Transverse colon (tissue), 4 donors: ENCODE results near the gene HSPB8. TPM values are rescaled to one million over a fixed set of nuclear protein-coding genes. Genes with fewer than 3 reads are reported as not detected.

Source experiments
- DNase-seq: peaks from one replicate; pipeline ENCODE4 v3.0.0-alpha.2; 2019
- H3K27ac ChIP-seq, 4 donors: fragments of 200-600 bp; sonication (generic); 2 replicates each; pipeline ENCODE4 v1.5.1; 2016 to 2018; ENCODE audit warnings: inconsistent platforms in 4 of 4
- H3K27me3 ChIP-seq: fragments of 200-600 bp; sonication (generic); 2 replicates; pipeline ENCODE4 v1.5.1; 2017; ENCODE audit warnings: inconsistent platforms
- H3K36me3 ChIP-seq, 4 donors: fragments of 200-600 bp; sonication (generic); 2 replicates each; pipeline ENCODE4 v1.5.1; 2017 to 2019; ENCODE audit warnings: inconsistent platforms in 4 of 4
- H3K4me1 ChIP-seq, 4 donors: fragments of 200-600 bp; sonication (generic); 2 replicates each; pipeline ENCODE4 v1.5.1; 2017 to 2020; ENCODE audit warnings: inconsistent platforms in 4 of 4
- H3K4me3 ChIP-seq, 4 donors: fragments of 200-600 bp; sonication (generic); 1 replicate in 1 of 4; 2 replicates in 3 of 4; pipeline versions ENCODE4 v1.5.1 to v1.6.1; 2017 to 2019; ENCODE audit warnings: inconsistent platforms in 4 of 4
- H3K9me3 ChIP-seq, 2 donors: fragments of 200-600 bp; sonication (generic); 2 replicates each; pipeline ENCODE4 v1.5.1; 2017 to 2019; ENCODE audit warnings: inconsistent platforms in 2 of 2
- EP300 ChIP-seq: sonication (generic); formaldehyde crosslinking; IDR thresholded peaks from one replicate; pipeline ENCODE4 v1.6.1; 2017; ENCODE audit warnings: antibody characterized with exemption, low read depth
- POLR2A ChIP-seq: fragments of 450-650 bp; IDR thresholded peaks from one replicate; pipeline ENCODE4 v1.6.1; 2016; ENCODE audit warnings: antibody characterized with exemption, mild to moderate bottlenecking, moderate library complexity
- POLR2AphosphoS5 ChIP-seq, 3 donors: sonication (generic); formaldehyde crosslinking; IDR thresholded peaks; one replicate each; pipeline ENCODE4 v1.6.1; 2016; ENCODE audit warnings: antibody characterized with exemption in 3 of 3
- WGBS, 2 donors: methylation state at CpG; one replicate each; pipeline ENCODE4 v1.1.5; 2018; ENCODE audit warnings: low coverage in 1 of 2; 5-methylcytosine and 5-hydroxymethylcytosine counted together
- in situ Hi-C, 4 donors: fragments of 200-750 bp; cut with MboI; loops; one replicate each; pipeline versions ENCODE4 v1.15.0 to v1.15.1; 2017; ENCODE audit warnings: low sequenced_read_pairs in 3 of 4, low pct_ligation_motif_present in 1 of 4, low pct_unique_long_range_greater_than_20kb in 1 of 4
- intact Hi-C: fragments of 100-400 bp; cut with DNase I; formaldehyde crosslinking; loops from one replicate; pipeline ENCODE4 v1.15.1; 2023; ENCODE audit warnings: low total_unique reads
- total RNA-seq, 4 donors: library from RNA; depleted of rRNA; stranded (reverse); fragments of >200 nt; gene quantifications; one replicate each; pipeline ENCODE4 v1.1.0, GENCODE V29; 2016
- TF ChIP-seq, protein P1 (sequence below), 5 experiments: fragments of 200-600 bp in 3 of 5; fragments of 450-650 bp in 2 of 5; sonication (generic) in 3 of 5; IDR thresholded peaks; 1 replicate in 2 of 5; 2 replicates in 3 of 5; pipeline ENCODE4 v1.5.1; 2016 to 2017; ENCODE audit warnings: antibody characterized with exemption in 5 of 5, inconsistent platforms in 3 of 5, mild to moderate bottlenecking in 2 of 5, moderate library complexity in 1 of 5

Gene HSPB8
- total RNA-seq, 4 donors from 2014 or later = 42.7 to 59.8 (median 51.9) TPM

GRCh38 chr12:119231774-119232173 is 53.0 kb downstream of the HSPB8 start:
- WGBS, 2 donors = 72 to 78% methylated on average over 4 of the region's 4 CpGs
- in situ Hi-C loops = no loop called here
- no peak overlapping the region for H3K4me3 ChIP-seq

GRCh38 chr12:119235197-119235751 is 56.5 kb downstream of the HSPB8 start:
- WGBS, 2 donors = 44 to 59% methylated on average over 7 to 9 of the region's 9 CpGs
- no peak overlapping the region for H3K27ac ChIP-seq
- H3K27me3 ChIP-seq = no peaks in the 10 kb centered on the region
- in situ Hi-C loops = no loop called here
- no peak for DNase-seq
- intact Hi-C loops = no loop called here
- H3K36me3 ChIP-seq = no peaks in the 10 kb centered on the region
- H3K9me3 ChIP-seq = no peaks in the 10 kb centered on the region
- H3K4me1 ChIP-seq = no peaks in the 10 kb centered on the region
- TF ChIP-seq EP300 = no peak
- TF ChIP-seq POLR2AphosphoS5 (IDR thresholded peaks at IDR 0.05) = no peak
- TF ChIP-seq, protein P1, sequence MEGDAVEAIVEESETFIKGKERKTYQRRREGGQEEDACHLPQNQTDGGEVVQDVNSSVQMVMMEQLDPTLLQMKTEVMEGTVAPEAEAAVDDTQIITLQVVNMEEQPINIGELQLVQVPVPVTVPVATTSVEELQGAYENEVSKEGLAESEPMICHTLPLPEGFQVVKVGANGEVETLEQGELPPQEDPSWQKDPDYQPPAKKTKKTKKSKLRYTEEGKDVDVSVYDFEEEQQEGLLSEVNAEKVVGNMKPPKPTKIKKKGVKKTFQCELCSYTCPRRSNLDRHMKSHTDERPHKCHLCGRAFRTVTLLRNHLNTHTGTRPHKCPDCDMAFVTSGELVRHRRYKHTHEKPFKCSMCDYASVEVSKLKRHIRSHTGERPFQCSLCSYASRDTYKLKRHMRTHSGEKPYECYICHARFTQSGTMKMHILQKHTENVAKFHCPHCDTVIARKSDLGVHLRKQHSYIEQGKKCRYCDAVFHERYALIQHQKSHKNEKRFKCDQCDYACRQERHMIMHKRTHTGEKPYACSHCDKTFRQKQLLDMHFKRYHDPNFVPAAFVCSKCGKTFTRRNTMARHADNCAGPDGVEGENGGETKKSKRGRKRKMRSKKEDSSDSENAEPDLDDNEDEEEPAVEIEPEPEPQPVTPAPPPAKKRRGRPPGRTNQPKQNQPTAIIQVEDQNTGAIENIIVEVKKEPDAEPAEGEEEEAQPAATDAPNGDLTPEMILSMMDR (IDR thresholded peaks at IDR 0.05) = peak in 1 of 5 experiments; percentile 26
- TF ChIP-seq POLR2A = no peak
- H3K4me3 ChIP-seq = no peak overlapping the region

More at GRCh38 chr12:119231774-119232173, 53.0 kb downstream of the HSPB8 start:
- H3K4me1 ChIP-seq = no peaks in the 10 kb centered on the region
- H3K27ac ChIP-seq = no peak overlapping the region
- no peaks in the 10 kb centered on the region for H3K27me3 ChIP-seq
- intact Hi-C loops = no loop called here
- no peaks in the 10 kb centered on the region for H3K36me3 ChIP-seq
- H3K9me3 ChIP-seq = no peaks in the 10 kb centered on the region
- TF ChIP-seq POLR2AphosphoS5 (IDR thresholded peaks at IDR 0.05) (no peak), POLR2A (no peak), EP300 (no peak)
- TF ChIP-seq, protein P1 (IDR thresholded peaks at IDR 0.05) = no peak
- no peak for DNase-seq

GRCh38 chr12:119236372-119236771 is 57.6 kb downstream of the HSPB8 start:
- in situ Hi-C loops = no loop called here
- no peaks in the 10 kb centered on the region for H3K4me1 ChIP-seq
- no peaks in the 10 kb centered on the region for H3K36me3 ChIP-seq
- H3K4me3 ChIP-seq = no peak overlapping the region
- H3K9me3 ChIP-seq = no peaks in the 10 kb centered on the region
- no peak overlapping the region for H3K27ac ChIP-seq
- intact Hi-C loops = no loop called here
- H3K27me3 ChIP-seq = no peaks in the 10 kb centered on the region
- DNase-seq = no peak
- TF ChIP-seq, protein P1 (IDR thresholded peaks at IDR 0.05) = no peak
- TF ChIP-seq EP300 = no peak
- no peak for TF ChIP-seq POLR2A

DNA sequence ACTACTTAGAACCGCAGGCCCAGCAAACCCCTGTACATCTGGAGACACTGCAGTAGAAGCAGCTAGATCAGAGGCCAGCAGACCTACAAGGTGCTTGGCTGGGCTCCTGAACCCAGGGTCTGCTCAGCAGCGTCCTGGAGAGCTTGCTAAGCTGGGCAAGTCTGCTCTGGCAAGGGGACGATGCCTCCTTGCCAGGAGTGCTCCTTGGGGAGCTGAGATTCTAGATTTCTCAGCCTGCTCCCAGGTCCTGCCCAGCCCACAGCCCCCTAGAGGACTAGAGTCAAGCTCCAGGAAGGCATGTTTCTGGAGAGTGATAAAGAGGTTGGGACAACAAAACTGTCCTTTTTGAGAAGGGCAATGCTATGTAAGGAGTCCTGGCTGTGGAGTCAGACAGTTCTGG is 60.3 kb downstream of the HSPB8 start:
- intact Hi-C loops = no loop called here
- Histone ChIP-seq H3K36me3 (no peaks in the 10 kb centered on the region), H3K9me3 (no peaks in the 10 kb centered on the region), H3K4me3 (no peak overlapping the region), H3K4me1 (no peaks in the 10 kb centered on the region), H3K27me3 (no peaks in the 10 kb centered on the region), H3K27ac (no peak overlapping the region)
- TF ChIP-seq, protein P1 (IDR thresholded peaks at IDR 0.05) = no peak
- no peak for TF ChIP-seq POLR2A
- no peak for TF ChIP-seq POLR2AphosphoS5 (IDR thresholded peaks at IDR 0.05)
- TF ChIP-seq EP300 = no peak
- in situ Hi-C loops = no loop called here
- DNase-seq = no peak
- WGBS, 2 donors = 60 to 63% methylated on average over 1 to 3 of the region's 3 CpGs
